ENCODE results near the gene PROK2.
A peak's percentile ranks its signal among the peaks of the same experiment; 100 is the strongest.

Gene PROK2

GRCh38 chr3:71742621-71743020 lies 42.3 kb downstream of the PROK2 start:
- DNase-seq (ENCODE audit: low read depth in 2 of 2): no peak

- no peak for DNase-seq (ENCODE audit: low read depth in 2 of 2)
These were observed 50.1 kb downstream of the PROK2 start for GRCh38 chr3:71734881-71735280.

GRCh38 chr3:71733319-71733718 lies 51.6 kb downstream of the PROK2 start:
- DNase-seq (ENCODE audit: low read depth in 2 of 2): no peak

GRCh38 chr3:71732637-71733036 lies 52.3 kb downstream of the PROK2 start:
- no peak for DNase-seq (ENCODE audit: low read depth in 2 of 2)

GRCh38 chr3:71728632-71729342 lies 56.2 kb downstream of the PROK2 start:
- no peak for DNase-seq (ENCODE audit: low read depth in 2 of 2)

- no peak for DNase-seq (ENCODE audit: low read depth in 2 of 2)
These were observed 58.8 kb downstream of the PROK2 start for GRCh38 chr3:71726146-71726545.

- peak in 1 of 2 donors; percentile 17 for DNase-seq (ENCODE audit: low read depth in 2 of 2)
These were observed 59.5 kb downstream of the PROK2 start, which contains the start of gene EIF4E3 for GRCh38 chr3:71725271-71725991. Gene EIF4E3, minus strand, starts transcription at chr3:71725402. Its CDS starts 35 bp downstream, at chr3:71725367.

GRCh38 chr3:71724584-71725270 lies 60.2 kb downstream of the PROK2 start:
- no peak for DNase-seq (ENCODE audit: low read depth in 2 of 2)

GRCh38 chr3:71724171-71724453 lies 60.8 kb downstream of the PROK2 start:
- DNase-seq (ENCODE audit: low read depth in 2 of 2): no peak

GRCh38 chr3:71723452-71724170 lies 61.3 kb downstream of the PROK2 start:
- DNase-seq (ENCODE audit: low read depth in 2 of 2): no peak

- DNase-seq (ENCODE audit: low read depth in 2 of 2): no peak
These were observed 62.3 kb downstream of the PROK2 start for GRCh38 chr3:71722693-71723092.

Data from stimulated activated CD8-positive, alpha-beta memory T cell treated with anti-CD3 and anti-CD28 coated beads, Interleukin-15, amount 100 ng/mL, for 4 hours (primary cell).